Kidney (tissue), 14 donors: ENCODE data around the gene GMEB2. TPM values are rescaled to one million over a fixed set of nuclear protein-coding genes. Genes with fewer than 3 reads are reported as not detected.

Source experiments
- DNase-seq, 5 donors: peaks; one replicate each; pipeline ENCODE4 v3.0.0-alpha.2; 2013 to 2020
- FAIRE-seq: peaks from 2 replicates; lab custom pipeline; 2012; peaks lifted over from hg19 to GRCh38; lab: Jason Lieb, UNC
- H3K27ac ChIP-seq, 2 donors: one replicate each; pipeline ENCODE4 v1.7.0; 2013; ENCODE audit warnings: low read depth in 2 of 2, low read length in 2 of 2, inconsistent platforms in 1 of 2
- H3K27me3 ChIP-seq: one replicate; pipeline ENCODE4 v1.7.1; 2013; ENCODE audit warnings: low read length, inconsistent platforms; ENCODE audit not compliant: control insufficient read depth, insufficient read depth
- H3K36me3 ChIP-seq, 3 donors: one replicate each; pipeline versions ENCODE4 v1.7.0 to v1.7.1; 2013; ENCODE audit warnings: low read length in 3 of 3, control low read depth in 1 of 3, inconsistent platforms in 1 of 3; ENCODE audit not compliant: insufficient read depth in 3 of 3, control insufficient read depth in 2 of 3
- H3K4me1 ChIP-seq, 3 donors: one replicate each; pipeline versions ENCODE4 v1.7.0 to v1.7.1; 2013; ENCODE audit warnings: low read length in 3 of 3, inconsistent platforms in 1 of 3, low read depth in 1 of 3; ENCODE audit not compliant: control insufficient read depth in 2 of 3, insufficient read depth in 2 of 3
- H3K4me3 ChIP-seq, 3 donors: one replicate each; pipeline versions ENCODE4 v1.7.0 to v1.8.1; 2013; ENCODE audit warnings: low read length in 3 of 3, control low read depth in 1 of 3, inconsistent platforms in 1 of 3
- H3K9ac ChIP-seq, 3 donors: one replicate each; pipeline versions ENCODE4 v1.7.0 to v1.7.1; 2013; ENCODE audit warnings: low read length in 3 of 3, control low read depth in 1 of 3, inconsistent platforms in 1 of 3
- H3K9me3 ChIP-seq, 3 donors: one replicate each; pipeline versions ENCODE4 v1.7.0 to v1.7.1; 2013; ENCODE audit warnings: low read length in 3 of 3, control low read depth in 1 of 3, inconsistent platforms in 1 of 3; ENCODE audit not compliant: control insufficient read depth in 2 of 3, insufficient read depth in 1 of 3
- CTCF ChIP-seq: IDR thresholded peaks from 3 replicates; pipeline ENCODE4 v1.5.1; 2012; ENCODE audit warnings: mild to moderate bottlenecking, moderate library complexity, borderline replicate concordance; ENCODE audit not compliant: insufficient read depth; ENCODE audit errors: extremely low read depth
- intact Hi-C: fragments of 100-400 bp; cut with DNase I; formaldehyde crosslinking; loops from one replicate; pipeline ENCODE4 v1.11.1; 2022
- polyA plus RNA-seq: library from polyadenylated mRNA; stranded (reverse); fragments of 350-450 nt; fragmentation: Illumina TruSeq; extraction: RNeasy Lipid Tissue Mini Kit (QIAGEN cat#74804); gene quantifications from one replicate; pipeline ENCODE4 v1.2.3, GENCODE V29; 2014; ENCODE audit warnings: low read depth, low replicate concordance; ENCODE audit not compliant: insufficient read depth
- total RNA-seq: library from RNA; stranded (reverse); fragmentation: NEBNext Ultra II Directional; extraction: Animal tissue kit (Norgen Biotek cat#: 25700); gene quantifications from one replicate; pipeline ENCODE4 v1.2.1, GENCODE V29; 2021
- donor health status: control.
- donor health status: control.
- donor health status: control.
- donor health status: control.
- donor health status: control.
- donor health status: DM: yes; HTN: yes; CAD: no.
- donor health status: Normal renal cell carcinoma (clear cell type).

GMEB2 gene
- total and polyA plus RNA-seq, 2 donors from 2014 or later, result 6.1 to 13.4 TPM

- Histone ChIP-seq H3K27ac (no peak overlapping the region), H3K36me3 (no peaks in the 10 kb centered on the region), H3K4me3 (peak overlapping the region in 1 of 3 donors; percentile 46), H3K9me3 (no peaks in the 10 kb centered on the region), H3K9ac (no peak overlapping the region), H3K4me1 (peaks cover 0 to 4% (median 0%) of the 10 kb centered on the region in 3 donors), H3K27me3 (no peaks in the 10 kb centered on the region)
- intact Hi-C loops, result loop anchor here (5.0 kb wide), 1 partner anchor 439 kb away; the partner anchor contains the start of gene SAMD10
- no peak for FAIRE-seq
- DNase-seq, result peak in 2 of 5 donors; percentile 47 to 92
- TF ChIP-seq CTCF, result no peak
Measured at GRCh38 chr20:63538204-63539091, 88.5 kb downstream of the GMEB2 start.

Other genes with a start within 250 kb of the GMEB2 start
- gene KCNQ2, start 154.4 kb downstream of the GMEB2 start, total RNA-seq, result 2.2 TPM
- gene KCNQ2, start 154.4 kb downstream of the GMEB2 start, polyA plus RNA-seq, result not detected
- 18.1 TPM for gene EEF1A2, start 128.0 kb downstream of the GMEB2 start, total RNA-seq
- 1.5 TPM for gene EEF1A2, start 128.0 kb downstream of the GMEB2 start, polyA plus RNA-seq
- gene PPDPF, start 106.3 kb downstream of the GMEB2 start, total RNA-seq, result 578 TPM
- 961 TPM for gene PPDPF, start 106.3 kb downstream of the GMEB2 start, polyA plus RNA-seq
- 1.1 TPM for gene PTK6, start 89.7 kb downstream of the GMEB2 start, total RNA-seq
- gene PTK6, start 89.7 kb downstream of the GMEB2 start, polyA plus RNA-seq, result 0.26 TPM
- gene SRMS, start 79.4 kb downstream of the GMEB2 start, total RNA-seq, result 0.38 TPM
- gene SRMS, start 79.4 kb downstream of the GMEB2 start, polyA plus RNA-seq, result not detected
- gene FNDC11, start 72.9 kb downstream of the GMEB2 start, total RNA-seq, result 1.6 TPM
- gene FNDC11, start 72.9 kb downstream of the GMEB2 start, polyA plus RNA-seq, result 0.47 TPM
- gene HELZ2, start 52.9 kb downstream of the GMEB2 start, total RNA-seq, result 40.7 TPM
- gene HELZ2, start 52.9 kb downstream of the GMEB2 start, polyA plus RNA-seq, result 3.2 TPM
- 84.9 TPM for gene STMN3, start 26.3 kb upstream of the GMEB2 start, total RNA-seq
- gene STMN3, start 26.3 kb upstream of the GMEB2 start, polyA plus RNA-seq, result 20.6 TPM
- 37.7 TPM for gene RTEL1, start 31.2 kb upstream of the GMEB2 start, total RNA-seq
- 5.3 TPM for gene RTEL1, start 31.2 kb upstream of the GMEB2 start, polyA plus RNA-seq
- 64.5 TPM for gene TNFRSF6B, start 69.6 kb upstream of the GMEB2 start, total RNA-seq
- gene TNFRSF6B, start 69.6 kb upstream of the GMEB2 start, polyA plus RNA-seq, result 2.4 TPM
- gene ARFRP1, start 80.9 kb upstream of the GMEB2 start, total RNA-seq, result 71.2 TPM
- 60.6 TPM for gene ARFRP1, start 80.9 kb upstream of the GMEB2 start, polyA plus RNA-seq
- gene ZGPAT, start 80.9 kb upstream of the GMEB2 start, total RNA-seq, result 30.5 TPM
- 39.6 TPM for gene ZGPAT, start 80.9 kb upstream of the GMEB2 start, polyA plus RNA-seq
- 12.1 TPM for gene LIME1, start 109.6 kb upstream of the GMEB2 start, total RNA-seq
- 114 TPM for gene LIME1, start 109.6 kb upstream of the GMEB2 start, polyA plus RNA-seq
- gene SLC2A4RG, start 112.7 kb upstream of the GMEB2 start, total RNA-seq, result 154 TPM
- gene SLC2A4RG, start 112.7 kb upstream of the GMEB2 start, polyA plus RNA-seq, result 171 TPM
- gene ZBTB46, start 204.2 kb upstream of the GMEB2 start, total RNA-seq, result 24.0 TPM
- 4.5 TPM for gene ZBTB46, start 204.2 kb upstream of the GMEB2 start, polyA plus RNA-seq
- gene ABHD16B, start 234.4 kb upstream of the GMEB2 start, total RNA-seq, result not detected
- not detected for gene ABHD16B, start 234.4 kb upstream of the GMEB2 start, polyA plus RNA-seq
- gene TPD52L2, start 238.2 kb upstream of the GMEB2 start, total RNA-seq, result 78.0 TPM
- 73.1 TPM for gene TPD52L2, start 238.2 kb upstream of the GMEB2 start, polyA plus RNA-seq